ENCODE data around the gene PLEKHM3.

Gene PLEKHM3, protein sequence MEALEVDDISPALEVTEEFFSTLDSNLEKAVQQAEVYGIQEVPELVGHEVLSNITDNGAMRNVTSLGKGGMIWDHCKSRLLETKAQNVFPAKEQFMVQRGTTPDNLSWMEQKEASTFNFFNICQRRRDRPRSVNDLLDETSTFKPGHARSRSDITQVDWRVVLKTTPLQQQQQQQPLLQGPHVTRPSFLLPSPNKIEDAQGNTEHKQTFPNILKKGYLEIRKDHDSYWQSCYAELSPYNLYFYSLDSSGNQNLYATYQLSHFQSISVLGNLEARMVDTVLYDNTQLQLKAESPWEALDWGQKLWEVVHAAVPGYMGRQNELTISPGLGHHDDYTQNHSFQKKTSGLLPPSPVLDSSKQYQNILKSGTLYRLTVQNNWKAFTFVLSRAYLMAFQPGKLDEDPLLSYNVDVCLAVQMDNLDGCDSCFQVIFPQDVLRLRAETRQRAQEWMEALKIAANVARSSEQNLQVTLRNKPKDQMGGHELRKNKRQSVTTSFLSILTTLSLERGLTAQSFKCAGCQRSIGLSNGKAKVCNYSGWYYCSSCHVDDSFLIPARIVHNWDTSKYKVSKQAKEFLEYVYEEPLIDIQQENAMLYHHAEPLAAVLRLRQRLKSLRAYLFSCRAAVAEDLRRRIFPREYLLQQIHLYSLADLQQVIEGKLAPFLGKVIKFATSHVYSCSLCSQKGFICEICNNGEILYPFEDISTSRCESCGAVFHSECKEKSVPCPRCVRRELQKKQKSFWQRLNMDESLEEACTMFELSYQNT

DNA sequence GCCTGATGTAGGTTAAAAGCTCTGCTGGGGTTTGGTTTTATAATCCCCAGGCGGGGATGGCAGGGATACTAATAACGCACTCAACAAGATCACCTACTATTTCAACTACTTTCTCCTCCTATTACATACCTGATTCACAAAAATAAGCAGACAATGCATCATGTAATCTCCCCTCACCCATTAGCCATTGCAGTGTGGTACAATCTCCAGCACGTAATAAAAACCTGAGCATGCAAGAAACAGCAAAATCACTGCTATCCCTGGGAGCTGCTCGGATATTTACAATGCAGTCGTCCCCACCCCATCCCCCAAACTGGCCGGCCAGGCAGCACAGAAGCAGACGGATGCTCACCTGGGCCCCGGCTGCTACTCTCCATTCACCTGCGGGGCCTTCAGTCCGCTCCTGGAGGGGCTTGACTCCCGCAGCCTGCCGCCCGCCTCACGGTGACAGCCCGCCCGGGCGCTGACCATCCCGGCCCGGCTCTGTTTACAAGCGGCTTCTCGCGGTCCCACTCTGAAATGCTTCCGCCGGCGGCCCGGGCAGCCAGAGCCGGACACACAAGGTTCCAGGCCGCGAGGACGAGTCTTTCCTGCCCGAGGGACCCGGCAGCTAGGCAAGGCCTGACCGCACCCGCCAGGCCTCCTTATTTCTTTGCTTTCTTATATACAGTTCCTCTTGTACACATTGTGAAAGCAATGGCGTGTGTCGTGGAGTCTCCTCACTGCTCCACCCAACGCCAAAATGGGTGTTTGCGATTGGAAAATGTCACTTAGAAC is at the start of gene PLEKHM3:
PLEKHM3 (minus strand) TSS at position 491 of the 777 bp plus-strand sequence. CDS start 23,888 bp downstream, outside the sequence.
- peak; percentile 53 to 67 (median 64) for DNase-seq (ENCODE audit: low read depth in 4 of 4, low spot score in 1 of 4)

DNA sequence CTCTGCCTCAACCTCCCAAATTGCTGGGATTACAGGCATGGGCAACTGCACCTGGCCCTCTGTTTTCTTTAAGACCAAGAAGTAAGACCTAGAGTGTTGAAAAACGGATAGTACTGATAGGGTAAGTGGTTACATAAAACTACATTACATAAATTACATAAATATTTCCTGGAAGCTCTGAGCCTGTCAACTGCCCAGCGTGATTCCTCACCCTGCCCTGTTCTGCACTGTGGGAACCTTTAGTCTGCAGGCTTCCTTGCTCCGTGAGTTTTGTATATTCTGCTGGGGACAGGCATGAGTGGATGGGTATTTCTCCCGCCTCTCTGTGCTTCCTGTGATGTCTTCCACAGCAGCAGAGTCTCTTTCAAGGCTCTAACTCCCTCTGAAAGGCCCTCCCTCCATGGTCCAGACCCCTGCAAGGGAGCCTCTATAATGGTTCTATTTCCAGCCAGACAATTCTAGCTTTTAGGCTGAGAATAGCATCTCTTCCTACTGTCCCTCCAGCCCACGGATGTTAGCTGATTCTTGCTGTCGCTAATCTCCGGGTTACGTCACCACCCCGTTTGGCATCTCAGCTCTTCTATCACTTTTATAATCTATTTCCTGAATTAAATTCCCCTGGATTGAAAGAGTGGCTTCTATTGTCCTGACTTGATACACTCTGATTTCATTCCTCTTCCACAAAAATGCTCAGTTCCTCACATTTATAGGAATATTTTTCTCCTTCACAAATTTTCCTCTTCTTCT is 49.5 kb upstream of the PLEKHM3 start:
- DNase-seq (ENCODE audit: low read depth in 4 of 4, low spot score in 1 of 4), result no peak

DNA sequence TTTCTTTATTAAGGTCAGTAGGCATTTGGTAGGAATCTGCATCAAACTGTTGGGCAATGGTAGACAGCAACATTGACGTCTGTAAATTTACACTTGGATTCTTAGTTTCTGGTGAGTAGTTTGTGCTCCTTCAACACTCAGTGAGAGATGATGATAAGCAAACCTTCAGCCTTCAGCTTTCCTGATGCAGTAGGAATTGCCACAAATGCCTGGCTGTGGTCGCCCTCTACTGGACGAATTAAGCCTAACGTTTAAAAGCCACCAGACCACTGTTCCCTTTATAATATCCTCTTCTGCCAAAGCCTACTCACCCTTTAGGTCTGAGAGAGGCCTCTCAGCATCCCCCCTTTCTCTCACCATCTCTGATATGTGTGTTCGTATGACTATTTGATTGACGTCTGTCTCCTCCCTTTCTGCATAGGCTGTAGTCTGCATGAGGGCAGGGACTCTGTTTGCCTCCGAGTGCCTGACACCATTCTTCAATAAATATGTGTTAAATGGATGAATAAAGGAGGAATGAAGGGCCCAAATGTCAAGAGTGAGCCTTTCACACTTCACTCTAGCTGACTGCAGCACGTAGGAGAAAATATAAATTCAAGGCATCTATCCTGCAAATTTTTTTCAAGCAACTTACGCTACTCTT is 47.0 kb upstream of the PLEKHM3 start:
- peak; percentile 9 to 28 (median 20) for DNase-seq (ENCODE audit: low read depth in 4 of 4, low spot score in 1 of 4)

DNA sequence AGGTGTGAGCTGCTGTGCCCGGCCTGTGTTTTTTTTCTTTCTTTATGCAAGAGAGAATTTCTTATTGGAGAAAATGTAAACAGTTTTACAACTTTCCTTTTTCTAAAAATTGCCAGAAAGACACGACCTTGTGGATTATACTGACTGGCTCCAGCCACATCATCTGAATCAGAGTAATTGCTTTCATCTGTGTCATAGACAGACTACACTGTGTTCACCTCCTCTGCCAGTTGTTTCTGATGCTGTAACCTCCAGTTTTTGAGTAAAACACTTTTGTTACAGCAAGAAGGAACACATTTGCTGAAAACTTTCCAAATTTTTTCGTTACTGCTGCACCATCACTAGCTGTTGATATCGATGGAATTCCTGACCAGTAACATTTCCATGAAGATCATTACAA is 43.9 kb upstream of the PLEKHM3 start:
- no peak for DNase-seq (ENCODE audit: low read depth in 4 of 4, low spot score in 1 of 4)

DNA sequence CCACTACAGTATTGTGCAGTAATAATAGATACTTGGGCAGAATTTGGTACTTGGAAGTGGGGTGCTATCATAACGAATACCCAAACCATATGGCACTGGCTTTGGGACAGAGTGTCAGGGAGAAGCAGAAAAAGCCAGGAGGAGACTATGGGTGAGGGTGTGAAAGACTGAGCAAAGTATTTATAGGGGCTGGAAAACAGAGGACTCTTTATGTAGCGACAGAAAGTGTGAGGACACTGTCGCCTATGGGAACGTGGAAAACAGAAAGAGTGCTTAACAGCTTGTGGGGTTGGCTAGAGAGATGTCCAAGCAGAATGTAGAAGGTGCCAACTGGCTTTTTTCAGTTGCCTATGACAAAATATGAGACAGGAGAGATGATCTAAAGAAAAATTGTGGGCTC is 40.7 kb upstream of the PLEKHM3 start:
- DNase-seq (ENCODE audit: low read depth in 4 of 4, low spot score in 1 of 4), result no peak

DNA sequence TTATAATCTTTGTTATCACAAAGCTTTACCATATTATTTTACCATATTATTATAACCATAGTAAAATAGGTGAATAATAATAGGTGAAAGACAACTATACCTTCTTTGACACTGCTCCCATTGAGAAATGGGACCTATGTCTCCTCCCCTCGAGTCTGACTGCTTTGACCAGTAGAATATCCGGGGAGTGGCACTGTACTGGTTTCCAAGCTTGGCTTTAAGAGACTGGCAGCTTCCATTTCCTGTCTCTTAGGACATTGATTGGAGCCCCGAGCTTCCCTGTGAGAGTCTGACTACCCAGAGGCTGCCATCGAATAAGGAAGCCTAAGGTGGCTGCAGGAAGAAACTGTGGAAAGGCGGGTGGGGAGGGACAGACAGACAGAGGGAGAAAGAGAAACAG is 40.1 kb upstream of the PLEKHM3 start:
- no peak for DNase-seq (ENCODE audit: low read depth in 4 of 4, low spot score in 1 of 4)

DNA sequence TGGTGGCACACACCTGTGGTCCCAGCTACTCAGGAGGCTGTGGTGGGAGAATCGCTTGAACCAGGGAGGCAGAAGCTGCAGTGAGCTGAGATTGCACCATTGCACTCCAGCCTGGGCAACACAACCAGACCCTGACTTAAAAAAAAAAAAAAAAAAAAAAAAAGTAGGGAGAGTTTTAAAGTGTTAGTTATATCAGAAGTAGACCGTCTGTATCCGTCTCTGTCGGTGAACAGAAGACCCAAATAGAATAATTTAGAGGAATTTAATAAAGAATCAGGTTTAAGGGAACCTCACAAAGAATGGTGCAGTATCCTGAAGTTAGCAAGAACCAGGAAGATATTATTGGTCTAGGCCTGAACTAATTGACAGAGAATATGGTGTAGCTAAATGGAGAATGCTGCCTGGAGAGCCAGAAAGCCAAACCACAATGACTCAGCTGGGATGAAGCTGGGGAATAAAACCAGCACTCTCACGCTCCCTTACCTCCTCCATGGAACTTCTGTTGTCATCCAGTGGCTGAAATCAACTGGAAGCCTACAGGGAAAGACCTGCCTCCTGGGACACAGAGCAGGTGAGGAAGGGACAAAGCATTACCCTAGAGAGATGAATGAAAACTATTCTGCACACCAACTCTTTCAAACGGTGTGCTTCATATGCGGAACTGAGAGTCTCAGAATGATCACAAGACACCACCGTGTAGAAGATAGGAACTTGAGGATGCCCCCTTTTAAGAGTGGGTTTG is 39.1 kb upstream of the PLEKHM3 start:
- DNase-seq (ENCODE audit: low read depth in 4 of 4, low spot score in 1 of 4), result no peak

DNA sequence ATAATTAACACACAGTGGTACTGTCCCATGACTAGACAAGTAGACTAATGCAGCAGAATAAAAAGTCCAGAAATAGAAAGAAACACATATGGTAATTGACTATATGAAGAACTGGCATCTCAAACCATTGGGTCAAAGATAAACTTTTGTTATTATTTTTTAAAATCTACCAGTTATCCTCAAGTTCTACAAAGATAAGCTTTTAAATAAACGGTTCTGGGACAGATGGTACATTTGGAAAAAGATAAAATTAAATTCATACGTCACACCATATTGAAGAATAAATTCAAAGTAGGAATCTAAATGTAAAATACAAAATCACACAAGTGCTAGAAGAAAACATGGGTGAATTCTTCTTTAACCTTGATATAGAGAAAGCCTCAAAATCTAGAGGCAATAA is 37.6 kb upstream of the PLEKHM3 start:
- DNase-seq (ENCODE audit: low read depth in 4 of 4, low spot score in 1 of 4), result no peak

DNA sequence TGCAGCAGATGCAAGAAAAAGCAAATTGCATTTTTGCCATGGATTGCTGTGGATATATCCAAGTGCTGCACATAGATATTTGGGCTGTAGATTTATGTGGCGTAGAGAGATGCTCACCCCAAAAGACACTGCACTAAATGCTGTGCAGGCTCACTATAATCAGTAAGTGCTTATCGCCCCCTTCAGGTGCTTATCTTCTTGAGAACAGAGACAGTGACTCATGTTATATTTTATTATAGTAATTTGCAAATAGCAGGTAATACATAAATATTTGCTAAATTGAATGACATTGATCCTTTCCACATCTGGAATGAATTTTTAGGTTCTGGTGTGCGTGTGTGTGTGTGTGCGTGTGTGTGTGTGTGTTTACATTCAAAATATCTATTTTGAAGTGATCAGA is 36.8 kb upstream of the PLEKHM3 start:
- no peak for DNase-seq (ENCODE audit: low read depth in 4 of 4, low spot score in 1 of 4)

DNA sequence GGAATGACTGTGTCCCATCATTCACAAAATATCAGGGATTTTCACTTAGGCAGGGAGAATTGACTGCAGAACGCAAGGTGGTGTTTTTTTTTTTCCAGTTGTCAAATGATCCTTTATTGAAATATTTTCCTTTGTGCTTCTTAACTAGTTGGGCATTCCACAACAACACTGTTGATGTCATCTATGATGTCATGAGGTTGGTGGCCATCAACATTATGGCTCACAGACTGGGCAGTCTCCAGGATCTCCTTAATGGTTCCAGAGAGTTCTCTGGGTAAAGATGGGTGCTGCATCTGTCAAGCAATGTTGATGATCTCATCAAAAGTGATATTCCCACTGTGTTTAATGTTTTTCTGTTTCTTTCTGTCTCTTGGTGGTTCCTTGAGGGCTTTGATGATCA is 31.8 kb upstream of the PLEKHM3 start:
- DNase-seq (ENCODE audit: low read depth in 4 of 4, low spot score in 1 of 4), result no peak

DNA sequence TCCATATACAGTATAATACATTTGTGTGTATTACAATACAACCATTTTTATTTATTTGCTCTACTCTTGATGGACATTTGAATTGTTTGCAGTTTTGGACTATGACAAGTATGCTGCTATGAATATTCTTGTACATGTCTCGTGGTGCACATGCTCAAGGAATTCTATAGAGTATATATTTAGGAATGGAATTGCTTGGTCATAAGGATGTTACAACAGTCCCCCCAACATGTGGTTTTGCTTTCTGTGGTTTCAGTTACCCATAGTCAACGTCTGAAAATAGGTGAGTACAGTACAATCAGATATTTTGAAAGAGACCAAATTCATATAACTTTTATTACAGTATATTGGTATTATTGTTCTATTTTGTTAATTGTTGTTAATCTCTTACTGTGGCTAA is 24.1 kb upstream of the PLEKHM3 start:
- no peak for DNase-seq (ENCODE audit: low read depth in 4 of 4, low spot score in 1 of 4)

DNA sequence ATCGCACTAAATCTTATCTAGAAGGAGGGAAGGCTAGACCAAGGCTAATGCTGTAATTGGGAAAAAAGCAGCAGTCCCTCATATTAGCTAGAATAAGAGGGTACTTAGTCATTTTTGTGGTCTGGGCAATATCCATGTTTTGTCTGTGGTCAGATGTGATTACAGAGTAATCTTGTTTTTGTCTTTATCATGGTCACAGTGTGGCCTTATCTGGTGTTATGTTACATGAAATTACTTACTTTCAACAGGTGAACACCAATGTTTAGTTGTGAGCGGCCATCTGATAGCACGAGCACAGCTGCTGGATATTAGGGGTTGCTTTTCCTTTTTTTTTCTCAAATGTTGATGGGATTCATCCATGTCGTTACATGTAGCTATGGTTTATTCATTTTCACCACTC is 23.7 kb upstream of the PLEKHM3 start:
- no peak for DNase-seq (ENCODE audit: low read depth in 4 of 4, low spot score in 1 of 4)

DNA sequence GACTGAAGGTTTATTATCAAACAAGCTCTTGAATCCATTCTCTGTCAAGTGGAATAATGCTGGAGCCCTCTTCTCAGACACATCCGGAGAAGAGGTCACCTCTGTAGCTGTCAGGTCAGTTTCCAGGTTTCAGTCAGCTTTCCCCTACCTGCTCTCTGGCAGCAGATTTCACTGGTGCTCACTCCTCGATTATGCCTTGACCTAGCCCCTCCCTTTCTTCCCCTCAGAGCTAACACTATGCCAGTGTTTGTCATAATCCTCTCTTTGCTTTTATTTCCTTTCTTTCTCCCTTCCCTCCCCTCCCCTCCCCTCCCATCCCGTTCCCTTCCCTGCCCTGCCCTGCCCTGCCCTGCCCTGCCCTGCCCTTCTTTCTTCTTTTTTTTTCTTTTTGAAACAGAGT is 22.5 kb upstream of the PLEKHM3 start:
- DNase-seq (ENCODE audit: low read depth in 4 of 4, low spot score in 1 of 4), result no peak

DNA sequence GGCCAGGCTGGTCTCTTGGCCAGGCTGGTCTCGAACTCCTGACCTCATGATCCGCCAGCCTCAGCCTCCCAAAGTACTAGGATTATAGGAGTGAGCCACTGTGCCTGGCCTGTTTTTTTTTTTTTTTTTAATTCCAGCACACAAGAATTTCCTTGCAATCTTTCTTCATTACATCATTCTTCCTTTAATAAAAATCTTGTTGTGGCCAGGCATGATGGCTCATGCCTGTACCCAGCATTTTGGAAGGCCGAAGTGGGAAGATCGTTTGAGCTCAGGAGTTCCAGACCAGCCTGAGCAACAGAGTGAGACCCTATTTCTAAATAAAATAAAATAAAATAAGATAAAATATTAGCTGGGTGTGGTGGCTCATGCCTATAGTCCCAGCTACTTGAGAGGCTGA is 21.4 kb upstream of the PLEKHM3 start:
- no peak for DNase-seq (ENCODE audit: low read depth in 4 of 4, low spot score in 1 of 4)

DNA sequence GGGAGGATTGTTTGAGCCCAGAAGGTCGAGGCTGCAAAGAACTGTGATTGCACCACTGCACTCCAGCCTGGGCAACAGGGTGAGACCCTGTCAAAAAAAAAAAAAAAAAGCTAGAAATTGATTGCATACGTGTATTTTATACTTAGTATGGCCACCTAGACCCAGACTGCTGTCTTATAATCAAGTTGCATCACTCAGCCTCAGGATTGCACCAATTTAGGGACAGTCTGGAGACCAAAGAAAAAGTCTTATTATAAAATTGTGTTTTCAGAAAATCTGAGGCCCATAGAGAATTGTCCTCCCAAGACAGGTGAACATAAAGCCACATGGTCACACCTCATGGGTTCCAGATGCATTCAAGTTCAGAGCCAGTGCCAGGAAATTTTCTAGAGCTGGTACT is 17.1 kb upstream of the PLEKHM3 start:
- DNase-seq (ENCODE audit: low read depth in 4 of 4, low spot score in 1 of 4), result no peak

DNA sequence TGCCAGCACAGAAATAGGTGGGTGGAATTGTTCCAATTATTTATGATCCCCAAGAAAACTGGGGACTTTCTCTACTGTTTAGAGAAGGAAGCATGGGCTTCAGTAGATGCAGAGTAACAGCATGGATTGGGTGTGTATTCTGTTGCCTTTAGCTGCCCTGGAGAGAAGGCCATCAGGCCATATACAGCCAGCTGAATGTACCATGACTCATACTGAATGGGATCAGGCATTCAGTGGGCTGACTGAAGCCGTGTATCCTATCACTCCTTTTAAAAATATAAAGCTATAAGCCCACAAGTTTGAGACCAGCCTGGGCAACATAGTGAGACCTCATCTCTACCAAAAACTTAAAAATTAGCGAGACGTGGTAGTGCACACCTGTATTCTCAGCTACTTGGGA is 16.7 kb upstream of the PLEKHM3 start:
- no peak for DNase-seq (ENCODE audit: low read depth in 4 of 4, low spot score in 1 of 4)

DNA sequence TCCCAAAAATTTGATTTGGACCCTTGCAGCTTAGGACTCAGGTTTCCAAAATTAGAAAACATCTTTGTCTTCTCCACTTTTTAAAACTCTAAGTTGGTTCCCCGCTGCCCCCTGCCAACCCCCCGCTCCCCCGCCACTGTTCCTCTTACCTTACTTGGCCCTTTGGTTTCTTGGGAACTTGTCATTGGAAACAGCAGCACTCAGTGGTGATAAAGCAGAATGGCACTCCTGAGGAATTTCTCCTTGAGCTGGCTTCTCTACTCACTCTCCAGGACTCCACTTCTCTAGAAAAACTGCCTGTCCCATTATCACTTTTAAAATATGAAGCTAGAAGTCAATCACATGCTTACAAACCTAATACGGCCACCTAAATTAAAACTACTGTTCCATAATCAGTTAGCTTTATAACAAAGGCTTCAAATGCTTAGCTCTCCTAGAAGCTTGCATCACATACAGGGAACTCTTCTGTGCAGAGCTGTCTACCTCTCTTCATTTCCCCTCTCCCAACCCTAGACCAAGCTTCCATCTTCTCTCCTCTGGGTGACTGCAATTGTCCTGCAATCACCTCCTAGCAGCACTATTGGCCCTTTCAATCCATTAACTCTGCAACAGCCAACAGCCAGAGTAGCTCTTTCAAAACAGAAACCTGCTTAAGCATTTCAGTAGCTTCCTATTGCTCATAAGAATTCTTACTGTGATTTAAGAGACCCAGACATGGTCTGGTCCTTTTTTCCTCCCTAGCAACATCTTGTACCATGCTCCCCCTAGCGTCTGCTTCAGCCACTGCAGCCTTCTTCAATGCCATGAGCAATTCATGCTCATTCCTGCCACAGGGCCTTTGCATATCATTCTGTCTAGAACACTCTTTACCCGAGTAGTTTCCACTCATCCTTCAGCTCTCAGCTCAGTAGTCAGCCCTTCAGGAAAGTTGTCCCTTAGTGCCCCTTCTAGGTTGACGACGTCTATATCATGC is 15.2 kb upstream of the PLEKHM3 start:
- peak; percentile 46 to 55 (median 54) for DNase-seq (ENCODE audit: low read depth in 4 of 4, low spot score in 1 of 4)

DNA sequence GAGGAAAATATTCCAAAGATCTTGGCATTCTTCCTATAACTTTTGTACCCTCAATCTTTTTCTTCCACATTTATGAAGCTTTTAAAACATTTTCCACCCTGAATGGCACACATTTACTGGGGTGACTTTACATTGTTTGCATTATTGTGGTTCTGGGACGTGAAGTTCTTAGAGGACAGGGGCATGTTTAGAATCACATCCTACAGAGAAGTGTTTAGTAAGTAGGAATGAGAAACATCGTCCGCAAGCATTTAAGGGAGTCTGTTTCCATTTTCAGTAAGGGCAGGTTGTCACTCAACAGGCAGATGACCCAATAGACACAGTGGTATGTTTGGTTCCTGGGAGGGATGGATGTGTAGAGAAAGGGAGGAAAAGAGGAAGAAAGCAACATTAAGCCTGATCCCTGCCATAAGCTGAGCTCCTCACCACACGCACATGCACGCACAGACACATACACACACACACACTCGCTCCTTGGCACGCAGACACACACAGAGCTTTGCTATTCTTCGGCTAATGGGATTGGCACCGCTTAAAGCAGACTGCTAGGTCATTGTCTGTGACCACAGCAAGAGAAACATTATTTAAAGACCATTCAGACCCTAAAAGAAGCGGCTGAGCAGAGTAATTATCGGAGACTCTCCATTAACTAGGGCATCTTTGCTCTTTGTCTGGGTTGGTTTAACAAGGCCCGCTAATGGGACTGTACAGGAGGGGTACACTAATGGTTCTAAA is 14.2 kb upstream of the PLEKHM3 start:
- no peak for DNase-seq (ENCODE audit: low read depth in 4 of 4, low spot score in 1 of 4)
